ENCODE measurements around the gene CYP24A1. TPM values are rescaled to one million over a fixed set of nuclear protein-coding genes. Genes with fewer than 3 reads are reported as not detected.
A peak's percentile ranks its signal among the peaks of the same experiment; 100 is the strongest.

The CYP24A1 gene
- total RNA-seq, 1 donor from 2014 or later: not detected

DNA sequence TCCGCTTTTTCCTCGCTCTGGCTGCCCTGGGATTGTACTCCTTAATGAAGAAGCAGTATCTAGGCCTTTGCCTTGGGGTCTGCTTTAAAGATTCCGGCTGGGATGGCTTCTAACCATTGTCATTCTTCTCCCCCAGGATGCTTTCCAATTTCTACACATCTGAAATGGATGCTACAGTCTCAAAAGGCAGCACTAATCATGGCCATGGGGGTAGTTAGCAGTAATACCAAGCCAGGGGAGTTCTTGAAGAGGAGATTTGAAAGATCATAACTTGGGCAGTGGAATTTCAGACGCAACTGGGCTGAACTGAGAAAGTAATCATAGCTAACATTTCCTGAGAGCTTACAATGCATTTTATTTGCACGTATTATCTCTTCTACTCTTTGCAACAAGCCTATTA is 30.7 kb upstream of the CYP24A1 start:
- intact Hi-C loops (cut with DNase I): no loop called here
- DNase-seq (ENCODE audit: low spot score): no peak

DNA sequence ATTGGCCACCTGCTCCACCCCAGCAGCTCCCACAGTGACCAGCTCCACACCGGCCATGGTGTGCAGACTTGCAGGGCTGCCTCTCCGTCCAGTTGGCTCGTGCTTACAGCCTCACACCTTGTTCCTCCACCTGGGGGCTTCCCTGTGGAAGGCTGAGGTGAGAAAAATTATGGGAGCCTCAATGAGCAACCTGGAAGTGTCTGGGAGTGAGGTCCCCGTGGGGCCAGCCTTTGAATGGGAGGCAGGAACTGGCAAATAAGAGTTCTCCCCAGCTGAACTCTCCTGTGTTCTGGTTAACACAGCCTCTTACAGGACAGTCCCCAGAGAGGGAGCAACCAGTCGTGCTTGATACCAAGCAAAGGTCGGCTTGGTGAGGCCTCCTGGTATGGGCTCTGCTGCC is 30.3 kb upstream of the CYP24A1 start:
- intact Hi-C loops (cut with DNase I): no loop called here
- no peak for DNase-seq (ENCODE audit: low spot score)

DNA sequence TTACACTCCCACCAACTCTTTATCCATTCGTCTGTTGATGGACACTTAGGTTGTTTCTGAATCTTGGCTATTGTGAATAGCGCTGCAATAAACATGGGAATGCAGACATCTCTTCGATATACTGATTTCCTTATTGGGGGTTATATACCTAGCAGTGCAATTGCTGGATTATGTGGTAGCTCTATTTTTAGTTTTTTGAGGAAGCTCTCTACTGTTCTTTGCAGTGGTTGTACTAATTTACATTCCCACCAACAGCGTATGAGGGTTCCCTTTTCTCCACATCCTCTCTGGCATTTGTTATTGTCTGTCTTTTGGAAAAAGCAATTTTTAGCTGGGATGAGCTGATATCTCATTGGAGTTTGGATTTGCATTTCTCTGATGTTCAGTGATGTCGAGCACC is 29.5 kb upstream of the CYP24A1 start:
- DNase-seq (ENCODE audit: low spot score): no peak
- intact Hi-C loops (cut with DNase I): no loop called here

DNA sequence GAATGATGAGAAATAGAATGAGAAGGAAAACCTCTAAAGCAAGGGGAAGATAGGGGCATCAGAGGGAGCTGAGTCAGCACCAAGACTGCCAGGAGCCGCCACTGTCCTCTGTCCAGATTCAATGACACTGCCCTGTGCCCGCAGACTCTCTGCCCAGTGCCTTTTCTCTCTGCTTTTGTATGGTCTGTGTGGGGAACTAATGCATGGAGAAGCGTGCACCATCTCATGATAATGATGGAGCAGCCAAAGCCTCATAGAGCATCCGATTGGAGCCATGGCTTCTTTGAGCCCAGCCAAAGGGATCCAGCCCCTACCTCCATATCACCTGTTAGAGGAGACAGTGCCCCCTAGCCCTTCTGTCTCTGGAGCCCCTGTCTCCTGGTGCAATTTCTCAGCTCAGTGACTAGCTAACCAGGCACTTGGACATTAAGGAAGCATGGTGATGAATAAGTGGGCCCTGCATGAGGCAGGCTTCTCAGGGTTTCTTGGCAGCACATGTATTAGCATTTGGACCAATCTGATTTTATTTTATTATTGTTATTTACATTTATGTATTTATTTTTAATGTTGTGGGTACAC is 27.6 kb upstream of the CYP24A1 start:
- intact Hi-C loops (cut with DNase I): no loop called here
- DNase-seq (ENCODE audit: low spot score): no peak

DNA sequence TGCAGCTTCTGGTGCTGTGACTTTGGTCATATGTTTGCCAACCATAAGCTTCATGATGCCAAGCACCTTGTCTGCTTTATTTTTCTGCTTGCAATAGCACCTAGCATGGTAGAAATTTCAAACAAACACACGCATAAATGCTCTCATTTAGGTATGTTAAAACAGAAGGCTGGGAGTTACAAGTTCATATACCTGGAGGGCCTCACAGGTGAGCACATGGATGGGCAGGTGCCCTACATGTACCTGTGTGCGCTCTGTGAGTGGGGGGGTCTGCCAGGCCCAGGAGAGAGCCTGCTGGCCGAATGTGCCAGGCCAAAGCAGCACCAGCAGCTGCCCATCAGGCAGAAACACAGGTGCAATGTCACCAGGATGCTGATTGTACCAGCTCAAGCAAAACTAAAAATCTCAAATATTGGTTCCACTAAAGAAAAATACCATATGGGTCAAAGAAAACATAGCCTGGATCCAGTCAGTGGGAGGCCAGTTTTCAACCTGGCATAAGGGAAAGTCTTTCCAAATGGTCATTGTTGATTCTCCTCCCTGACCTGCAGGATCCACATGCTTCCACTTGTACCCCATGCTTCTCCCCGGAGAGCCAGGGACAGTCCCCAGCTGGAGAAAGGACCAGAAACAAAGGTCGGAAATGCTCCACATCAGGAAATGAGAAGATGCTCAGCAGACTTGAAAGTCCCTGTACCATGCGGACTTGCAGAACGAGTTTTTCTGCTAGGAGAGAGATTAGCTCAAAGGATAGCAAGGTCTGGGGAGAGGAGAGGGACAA is 26.9 kb upstream of the CYP24A1 start:
- DNase-seq (ENCODE audit: low spot score): no peak
- intact Hi-C loops (cut with DNase I): no loop called here

DNA sequence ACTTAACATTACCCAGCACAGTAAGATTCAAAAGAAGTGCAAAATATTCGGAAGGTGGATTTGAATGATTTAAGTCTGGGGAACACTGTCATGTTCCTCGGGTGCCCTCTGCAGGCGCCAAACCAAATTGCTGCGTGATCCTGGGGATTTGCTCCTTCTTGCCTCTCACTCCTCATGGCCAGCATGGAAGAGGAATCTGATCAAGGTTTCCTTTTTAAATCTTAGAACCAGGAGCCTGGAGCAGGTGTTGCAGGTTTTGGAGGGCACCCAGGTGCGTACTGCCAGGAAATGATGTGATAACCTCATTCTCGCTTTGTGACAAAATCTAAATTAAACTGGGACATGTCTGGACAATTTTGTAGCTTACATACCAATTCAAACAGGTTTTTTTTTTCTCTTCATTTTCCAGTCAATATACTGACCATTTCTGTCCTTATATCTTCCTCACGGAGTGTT is 26.0 kb upstream of the CYP24A1 start:
- DNase-seq (ENCODE audit: low spot score): peak; percentile 88
- intact Hi-C loops (cut with DNase I): loop anchor here (2.0 kb wide), 1 partner anchor 103 kb away; no protein-coding TSS in a partner anchor

DNA sequence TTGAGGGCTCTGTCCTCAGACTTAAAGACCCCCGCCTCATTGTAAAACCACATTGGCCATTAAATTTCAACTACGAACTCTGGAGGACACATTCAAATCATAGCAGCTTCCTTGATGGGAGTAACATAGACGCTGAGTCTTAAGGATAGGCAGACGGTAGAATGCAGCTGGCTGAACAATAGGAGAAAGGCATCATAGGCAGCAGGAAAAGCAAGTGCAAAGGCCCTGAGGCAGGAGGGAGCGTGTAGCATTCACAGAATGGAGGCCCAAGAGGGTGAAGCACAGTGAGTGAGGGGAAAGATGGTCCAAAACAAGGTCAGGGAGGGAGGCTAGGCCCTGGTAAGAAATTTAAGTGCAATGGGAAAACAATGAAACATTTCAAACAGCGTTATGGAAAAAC is 25.5 kb upstream of the CYP24A1 start:
- intact Hi-C loops (cut with DNase I): loop anchor here (2.0 kb wide), 1 partner anchor 102 kb away; no protein-coding TSS in a partner anchor
- no peak for DNase-seq (ENCODE audit: low spot score)

DNA sequence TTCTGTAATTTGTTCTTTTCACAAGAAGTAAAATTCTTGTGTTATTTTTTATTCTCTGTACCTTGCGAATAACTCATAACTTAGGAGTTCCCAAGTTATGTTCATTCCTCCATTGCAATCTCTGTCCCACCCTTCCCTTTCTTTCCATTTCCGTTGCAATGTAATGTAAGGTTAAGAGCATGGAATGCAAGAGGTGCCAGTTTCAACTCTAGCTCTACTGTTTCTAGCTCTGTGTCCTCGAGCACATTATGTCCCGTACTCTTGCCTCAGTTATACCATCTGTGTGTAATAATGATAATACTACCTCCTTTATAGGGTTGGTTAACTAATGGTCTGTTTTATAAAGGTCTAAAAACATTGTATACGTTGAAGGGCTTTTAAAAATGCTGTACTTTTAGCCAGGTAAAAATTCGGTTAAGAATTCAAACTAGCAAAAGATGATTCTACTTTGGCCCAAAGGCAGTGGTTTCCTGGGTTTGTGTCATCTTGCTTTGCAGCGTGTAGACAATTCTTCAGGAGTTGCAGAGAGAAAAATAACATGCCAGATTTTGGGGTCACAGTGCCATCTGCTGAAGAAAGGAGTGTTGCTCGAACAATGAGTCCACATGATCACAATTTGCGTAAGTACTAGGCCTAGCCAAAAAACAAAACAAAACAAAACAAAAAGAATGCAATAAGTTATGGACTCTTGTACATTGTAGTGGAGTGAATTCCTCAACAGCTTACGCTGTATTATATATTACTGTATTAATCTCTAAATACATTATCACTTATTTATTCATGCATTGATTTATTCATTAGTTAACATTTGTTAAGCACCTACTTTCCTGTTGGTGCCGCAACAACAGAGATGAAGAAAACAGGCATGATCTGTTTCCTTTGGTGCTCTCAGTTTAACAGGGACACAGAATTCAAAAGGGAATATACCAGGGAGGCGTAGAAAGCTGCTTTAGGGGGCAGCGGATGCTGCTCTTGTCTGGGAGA is 24.1 kb upstream of the CYP24A1 start:
- no peak for DNase-seq (ENCODE audit: low spot score)
- intact Hi-C loops (cut with DNase I): loop anchor here (2.0 kb wide), 1 partner anchor 101 kb away; no protein-coding TSS in a partner anchor

DNA sequence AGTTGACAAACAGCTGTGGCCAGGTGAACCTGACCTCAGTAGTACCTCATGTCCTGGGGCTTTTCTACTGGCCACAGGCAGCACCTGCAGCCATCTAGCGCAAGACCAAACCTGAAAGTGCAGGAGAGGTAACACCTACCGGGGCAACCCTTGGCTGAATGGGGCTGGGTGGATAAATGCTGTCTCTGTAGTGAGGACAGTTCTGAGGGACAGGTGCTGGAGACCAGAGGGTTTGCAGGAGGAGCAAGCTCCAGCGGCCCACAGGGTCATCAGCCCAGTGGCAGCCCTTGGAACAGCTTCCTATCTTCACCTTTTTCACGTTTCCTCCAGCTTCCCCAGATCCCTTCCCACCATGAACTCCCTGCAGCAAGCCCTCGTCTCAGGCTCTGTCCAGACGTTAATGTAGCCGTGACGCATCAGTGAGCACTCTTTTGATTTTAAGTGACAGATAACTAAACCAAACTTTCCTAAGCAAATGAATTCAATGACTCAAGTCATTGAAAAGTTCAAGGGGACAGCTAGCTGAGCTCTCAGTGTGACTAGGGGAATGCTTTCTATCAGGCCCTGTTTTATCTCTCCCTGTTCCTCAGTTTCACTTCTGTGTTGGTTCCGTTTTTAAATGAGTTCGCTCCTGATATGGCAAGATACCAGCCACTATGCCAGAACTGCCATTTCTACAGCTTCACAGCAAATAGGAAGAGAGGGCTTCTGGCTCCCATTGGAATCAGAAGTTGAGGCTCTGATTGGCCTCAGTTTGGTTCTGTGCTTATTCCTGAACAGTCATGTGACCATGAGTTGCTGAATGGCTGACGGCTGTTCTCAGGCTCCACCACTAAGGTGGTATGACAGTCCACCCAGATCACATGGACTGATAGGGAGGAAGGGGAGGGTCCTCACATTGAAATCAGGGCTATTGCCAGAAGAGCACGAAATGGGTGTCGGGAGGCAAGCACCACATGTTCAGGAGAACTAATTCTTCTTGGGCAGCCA is 22.0 kb upstream of the CYP24A1 start:
- no peak for DNase-seq (ENCODE audit: low spot score)
- intact Hi-C loops (cut with DNase I): no loop called here

DNA sequence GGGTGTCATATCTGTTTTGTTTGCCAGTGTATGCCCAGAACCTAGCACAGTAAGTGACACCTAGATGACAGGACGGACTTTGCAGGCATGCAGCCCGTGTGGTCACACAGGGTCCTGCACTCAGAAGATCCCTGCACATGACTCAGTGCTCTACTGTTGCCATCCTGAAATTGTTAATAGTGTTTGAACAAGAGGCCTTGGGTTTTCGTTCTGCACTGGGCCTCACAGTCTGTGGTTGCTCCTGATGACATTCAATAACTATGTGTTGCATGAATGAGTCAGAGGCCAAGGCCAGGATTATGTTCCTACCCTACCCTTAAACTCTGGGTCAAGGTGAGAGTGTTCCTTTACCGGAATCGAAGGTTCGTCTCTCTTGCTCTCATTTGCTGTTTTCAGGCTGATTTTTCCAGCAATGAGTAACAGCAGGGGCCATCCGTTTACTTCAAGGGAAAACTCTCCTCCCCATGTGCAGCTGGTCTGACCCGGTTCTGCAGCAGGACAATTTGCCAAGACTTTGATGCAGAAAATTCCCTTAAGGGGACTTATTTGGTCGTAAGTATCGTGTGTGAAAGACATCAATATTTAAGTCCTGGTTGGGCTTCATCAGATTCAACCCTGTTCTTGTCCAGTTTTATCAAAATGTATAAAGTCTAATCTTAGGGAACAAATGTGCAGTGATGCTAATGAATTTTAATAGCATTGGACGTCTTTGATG is 21.1 kb upstream of the CYP24A1 start:
- intact Hi-C loops (cut with DNase I): no loop called here
- no peak for DNase-seq (ENCODE audit: low spot score)

DNA sequence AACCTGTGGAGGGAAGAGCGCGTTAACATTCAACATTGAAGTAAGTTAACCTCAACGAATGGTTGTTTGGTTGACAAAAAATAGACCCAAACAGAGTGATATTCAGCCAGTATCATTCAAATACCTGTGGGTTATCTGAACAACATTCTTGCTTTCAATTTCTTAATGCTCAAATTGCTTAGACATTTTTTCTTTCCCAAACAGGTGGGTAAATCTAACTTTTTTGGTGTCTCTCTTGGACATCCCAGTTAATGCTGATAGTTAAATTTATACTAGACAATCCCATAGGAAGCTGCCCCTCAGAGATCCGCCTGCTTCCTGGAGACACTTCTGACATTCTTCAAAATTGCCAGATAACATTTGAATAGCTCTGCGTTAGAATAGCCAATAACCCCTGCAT is 20.0 kb upstream of the CYP24A1 start:
- intact Hi-C loops (cut with DNase I): no loop called here

DNA sequence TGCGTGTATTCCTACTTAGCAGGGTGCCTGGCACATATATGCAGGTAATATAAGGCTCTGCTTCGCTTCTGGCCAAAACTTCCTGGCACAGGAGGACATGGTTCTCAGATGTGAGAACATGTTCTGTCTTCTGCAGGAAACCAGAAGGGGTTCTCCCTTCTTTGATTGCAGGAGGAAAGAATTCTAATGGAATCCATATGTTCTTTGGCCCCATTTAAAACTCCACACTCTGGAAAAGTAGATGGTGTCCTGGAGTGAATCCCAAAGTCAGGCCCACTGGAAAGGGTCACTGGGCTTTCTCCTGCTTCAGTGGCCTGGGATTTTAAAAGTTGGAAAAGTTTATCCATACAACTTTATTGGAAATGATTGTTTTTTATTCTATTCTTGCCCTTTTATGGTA is 16.4 kb upstream of the CYP24A1 start:
- no peak for DNase-seq (ENCODE audit: low spot score)
- intact Hi-C loops (cut with DNase I): no loop called here

More for the DNA sequence above, 20.0 kb upstream of the CYP24A1 start:
- no peak for DNase-seq (ENCODE audit: low spot score)

DNA sequence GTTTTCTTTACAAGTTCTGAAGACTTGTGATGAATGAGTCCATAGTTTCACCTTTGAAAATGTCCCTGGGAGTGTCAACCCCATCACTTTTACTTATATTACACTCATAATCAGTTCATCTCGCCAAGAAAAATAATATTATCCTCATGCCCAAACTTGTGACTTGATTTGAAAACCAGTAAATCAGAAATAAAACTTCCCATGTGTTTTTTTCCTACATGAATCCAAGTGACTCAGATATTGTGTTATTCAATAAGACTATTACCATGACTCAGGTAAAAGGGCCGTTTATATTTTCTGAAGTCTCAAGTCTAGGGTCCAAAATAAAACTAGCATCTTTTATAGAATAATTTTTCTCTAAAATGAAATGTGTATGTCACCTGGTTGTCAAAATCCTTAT is 15.8 kb upstream of the CYP24A1 start:
- intact Hi-C loops (cut with DNase I): no loop called here
- no peak for DNase-seq (ENCODE audit: low spot score)

DNA sequence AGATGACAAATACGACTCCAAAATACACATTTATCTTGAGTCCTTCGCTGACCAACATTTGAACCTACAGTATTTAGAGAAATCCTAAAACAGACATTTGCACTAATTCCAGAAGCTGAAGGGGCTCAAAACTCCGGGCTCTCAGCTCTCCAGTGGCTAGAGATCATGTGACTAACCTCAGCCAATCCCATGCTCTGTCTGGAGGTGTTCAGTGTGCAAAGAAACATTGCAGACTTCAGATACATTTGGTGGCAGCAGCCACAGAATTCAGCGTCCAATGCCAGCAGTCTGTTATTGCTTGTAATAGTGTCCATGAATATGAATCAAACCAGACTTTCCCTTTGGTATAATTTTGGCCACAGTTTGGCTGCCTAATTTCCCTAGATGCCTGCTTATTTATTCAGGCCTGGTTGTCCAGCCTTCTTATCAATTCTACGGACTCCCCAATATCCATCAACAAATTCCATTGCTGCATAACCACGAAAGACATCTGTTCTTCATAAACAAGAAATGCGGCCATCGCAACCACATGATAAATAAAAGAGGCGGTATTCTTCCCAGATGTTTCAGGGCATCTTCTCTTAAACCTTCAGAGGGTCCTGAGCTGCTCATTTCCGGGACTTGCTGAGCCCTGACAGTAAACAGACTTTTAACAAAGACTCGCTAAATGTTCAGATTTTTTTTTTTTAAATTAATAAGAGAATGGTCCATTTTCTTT is 14.5 kb upstream of the CYP24A1 start:
- DNase-seq (ENCODE audit: low spot score): no peak
- intact Hi-C loops (cut with DNase I): no loop called here

DNA sequence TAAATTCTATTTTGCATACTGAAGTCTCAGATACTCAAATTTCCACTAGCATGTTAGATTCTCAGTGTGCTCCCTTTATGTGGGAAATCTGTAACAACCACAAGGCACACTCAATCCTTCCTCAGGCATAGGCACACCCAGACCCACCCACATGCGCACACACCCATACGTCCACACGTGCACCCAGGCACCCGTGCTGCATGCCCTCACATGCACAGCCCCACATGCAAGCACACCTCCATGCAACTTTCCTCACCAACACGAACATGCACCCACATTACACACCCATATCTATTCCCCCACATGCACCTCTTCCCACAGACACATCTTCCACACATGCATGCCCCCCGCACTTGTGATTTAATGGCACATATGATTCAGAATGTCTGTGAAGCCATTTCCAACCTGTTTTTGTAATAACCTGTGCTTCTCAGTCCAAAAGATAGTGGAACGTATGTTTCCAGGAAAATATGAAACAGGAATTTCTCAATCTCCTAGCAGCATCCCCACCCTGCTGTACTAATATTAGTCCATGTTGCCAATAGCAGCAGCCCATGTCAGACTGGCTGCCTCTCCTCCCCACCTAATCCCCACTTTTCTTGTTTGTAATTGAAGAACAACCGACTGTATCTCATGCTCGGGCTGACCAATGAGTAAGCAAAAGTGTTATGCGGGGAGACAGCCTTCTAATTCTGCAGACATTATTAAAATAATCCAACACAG is 11.3 kb upstream of the CYP24A1 start:
- intact Hi-C loops (cut with DNase I): no loop called here

DNA sequence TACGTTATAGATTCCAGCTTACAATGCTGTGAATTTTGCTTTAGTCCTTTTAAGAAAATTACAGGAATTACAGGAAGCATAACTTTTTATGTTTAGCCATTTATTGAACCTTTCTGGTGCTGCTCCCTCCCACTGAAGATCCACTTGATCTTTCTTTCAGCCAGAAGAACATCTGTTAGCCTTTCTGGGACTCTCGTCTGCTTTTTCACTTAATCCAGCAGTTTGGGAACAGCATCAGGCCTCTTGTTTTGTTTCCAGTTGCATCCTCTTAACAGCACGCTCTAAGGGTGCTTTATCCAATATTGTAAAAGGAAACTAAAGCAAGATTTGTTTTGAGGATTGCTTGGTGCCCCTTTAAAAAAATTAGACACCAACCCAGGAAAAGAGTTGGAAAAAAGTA is 10.3 kb upstream of the CYP24A1 start:
- intact Hi-C loops (cut with DNase I): no loop called here
- DNase-seq (ENCODE audit: low spot score): no peak

More for the DNA sequence above, 11.3 kb upstream of the CYP24A1 start:
- no peak for DNase-seq (ENCODE audit: low spot score)

DNA sequence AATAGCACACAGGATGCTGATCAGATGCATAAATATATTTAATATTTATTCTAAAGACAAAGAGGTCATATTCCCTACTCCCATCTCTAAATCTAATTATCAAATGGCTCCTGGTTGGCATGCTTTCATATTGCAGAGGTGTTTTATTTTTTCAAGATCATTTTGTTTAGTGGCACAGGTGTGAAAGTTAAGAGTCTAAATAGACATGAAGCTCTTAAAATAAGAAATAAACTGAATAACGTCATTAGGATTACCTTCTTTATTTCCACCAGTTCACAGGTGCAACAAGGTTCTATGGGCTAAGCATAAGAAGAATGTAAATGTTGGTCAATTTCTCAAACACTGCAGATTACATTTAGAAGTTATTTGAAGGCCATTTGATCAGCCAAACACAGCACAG is 7.1 kb upstream of the CYP24A1 start:
- intact Hi-C loops (cut with DNase I): no loop called here
- DNase-seq (ENCODE audit: low spot score): no peak

Measured in cardiac septum (tissue), 1 donor.